Right lobe of liver (tissue), 6 donors: Measurements from ENCODE around the gene MPIG6B. TPM values are rescaled to one million over a fixed set of nuclear protein-coding genes. Genes with fewer than 3 reads are reported as not detected.

Source experiments
- ATAC-seq, 4 donors: fragments of 200-7000 bp; cut with Tn5 transposase; one replicate each; pipeline ENCODE4 v1.9.1; 2020; ENCODE audit warnings: mild to moderate bottlenecking in 4 of 4, moderate library complexity in 4 of 4
- DNase-seq, 3 donors: peaks; one replicate each; pipeline ENCODE4 v3.0.0-alpha.2; 2020
- H3K27ac ChIP-seq, 3 donors: fragments of 200-600 bp; one replicate each; pipeline ENCODE4 v1.8.0; 2022
- H3K27me3 ChIP-seq, 2 donors: fragments of 200-600 bp; one replicate each; pipeline ENCODE4 v1.8.0; 2022
- H3K36me3 ChIP-seq, 4 donors: fragments of 200-600 bp; sonication (generic) in 1 of 4; one replicate each; pipeline versions ENCODE4 v1.5.1 to v1.8.0; 2017 to 2022; ENCODE audit warnings: control low read depth in 1 of 4
- H3K4me1 ChIP-seq, 4 donors: fragments of 200-600 bp; sonication (generic) in 1 of 4; one replicate each; pipeline versions ENCODE4 v1.5.1 to v1.8.0; 2017 to 2022; ENCODE audit warnings: control low read depth in 1 of 4
- H3K4me3 ChIP-seq, 3 donors: fragments of 200-600 bp; one replicate each; pipeline ENCODE4 v1.8.0; 2022
- H3K9me3 ChIP-seq, 4 donors: fragments of 200-600 bp; sonication (generic) in 1 of 4; one replicate each; pipeline versions ENCODE4 v1.5.1 to v1.8.0; 2017 to 2022; ENCODE audit warnings: control low read depth in 1 of 4
- CTCF ChIP-seq, 4 donors: fragments of 200-600 bp in 3 of 4; fragments of 450-650 bp in 1 of 4; IDR thresholded peaks; one replicate each; pipeline versions ENCODE4 v1.5.1 to v1.8.0; 2016 to 2022; ENCODE audit warnings: antibody characterized with exemption in 4 of 4, mild to moderate bottlenecking in 2 of 4
- POLR2A ChIP-seq: fragments of 450-650 bp; IDR thresholded peaks from one replicate; pipeline ENCODE4 v1.6.1; 2017; ENCODE audit warnings: antibody characterized with exemption, mild to moderate bottlenecking
- WGBS: methylation state at CpG from one replicate; pipeline ENCODE4 v1.1.6; 2018; ENCODE audit warnings: low coverage, low lambda C conversion rate; ENCODE audit not compliant: insufficient coverage; ENCODE audit errors: missing lambda C conversion rate; 5-methylcytosine and 5-hydroxymethylcytosine counted together
- intact Hi-C, 2 donors: fragments of 100-400 bp; cut with DNase I; formaldehyde crosslinking; loops; one replicate each; pipeline versions ENCODE4 v1.11.2 to v1.14.1; 2022
- total RNA-seq, 6 experiments: library from RNA; depleted of rRNA in 2 of 6; stranded (reverse); fragments of >200 nt in 2 of 6; fragmentation: NEBNext Ultra II Directional in 3 of 6; extraction: Animal tissue kit (Norgen Biotek cat#: 25700) in 3 of 6; gene quantifications; one replicate each; pipeline versions ENCODE4 v1.1.0 to v1.2.4, GENCODE V29; 2016 to 2023
- donor health status: DM: no; HTN: yes; CAD: no.
- donor health status: DM: no; HTN: no; CAD: no.
- donor health status: DM: no; HTN: no; CAD: no.
- donor health status: DM: no; HTN: yes; CAD: no.
- donor health status: DM: no; HTN: yes; CAD: no.

MPIG6B gene
- total RNA-seq, 6 experiments from 2014 or later: 0.33 to 0.56 TPM; not detected in 4

- no peak for ATAC-seq
- Histone ChIP-seq H3K4me3 (no peak overlapping the region), H3K27me3 (no peaks in the 10 kb centered on the region), H3K36me3 (peaks cover 0 to 52% (median 21%) of the 10 kb centered on the region in 4 donors), H3K4me1 (peaks cover 0 to 5% (median 0%) of the 10 kb centered on the region in 4 donors), H3K27ac (no peak overlapping the region), H3K9me3 (no peaks in the 10 kb centered on the region)
- 74% methylated on average over 5 of the region's 8 CpGs for WGBS
- intact Hi-C loops: loop anchor here (10.0 kb wide), 1 partner anchor 77 kb away; the partner anchor contains the start of gene SAPCD1 (in 2 of the 2)
- TF ChIP-seq POLR2A: no peak
- TF ChIP-seq CTCF (IDR thresholded peaks at IDR 0.05): no peak
- DNase-seq: no peak
Observed at GRCh38 chr6:31687321-31687720, 35.9 kb upstream of the MPIG6B start.

DNA sequence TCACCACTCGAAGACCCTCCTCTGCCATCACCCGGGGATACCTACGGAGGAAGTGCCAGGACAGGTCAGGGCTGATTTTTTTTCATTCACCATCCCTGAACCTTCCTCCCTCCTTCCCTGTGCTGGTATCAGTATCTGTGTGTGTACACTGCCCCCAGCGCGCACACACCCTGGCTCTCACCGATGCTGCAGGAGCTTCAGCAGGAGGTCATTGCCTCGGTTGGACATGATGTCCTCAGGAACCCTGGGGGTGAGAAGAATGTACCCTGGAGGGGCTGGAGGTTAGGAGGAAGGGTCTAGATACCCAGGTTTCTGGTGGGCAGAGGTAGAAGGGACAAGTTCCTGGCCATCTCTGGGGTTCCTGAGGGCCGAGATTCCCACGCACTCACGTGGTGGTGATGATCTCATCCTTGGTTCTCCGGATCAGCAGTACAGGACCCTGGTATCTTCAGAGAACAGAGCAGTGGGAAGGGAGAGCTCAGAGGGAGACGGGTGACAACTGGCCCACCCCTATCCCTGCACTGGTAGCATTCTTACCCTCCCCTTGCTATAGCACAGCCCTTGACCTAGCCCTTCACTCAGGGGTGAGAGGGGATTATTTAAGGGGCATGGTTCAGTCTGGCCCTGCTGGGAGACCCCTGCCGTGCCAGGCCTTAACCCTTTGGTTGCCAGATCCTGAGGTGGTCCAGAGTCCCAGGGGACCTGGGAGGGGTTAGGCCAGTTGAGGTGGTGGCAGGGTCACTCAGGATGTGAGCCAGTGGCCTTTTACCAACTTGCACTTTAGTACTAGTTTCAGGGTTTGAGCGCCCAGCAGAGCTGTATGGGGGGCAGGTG is 35.1 kb upstream of the MPIG6B start:
- ATAC-seq (no peak), DNase-seq (no peak)
- Histone ChIP-seq H3K27ac (no peak overlapping the region), H3K9me3 (no peaks in the 10 kb centered on the region), H3K4me3 (no peak overlapping the region), H3K4me1 (no peaks in the 10 kb centered on the region), H3K36me3 (peaks cover 0 to 58% (median 21%) of the 10 kb centered on the region in 4 donors), H3K27me3 (no peaks in the 10 kb centered on the region)
- intact Hi-C loops: loop anchor here (10.0 kb wide), 1 partner anchor 77 kb away; the partner anchor contains the start of gene SAPCD1 (in 2 of the 2)
- TF ChIP-seq CTCF (IDR thresholded peaks at IDR 0.05): no peak
- TF ChIP-seq POLR2A: no peak
- 93% methylated on average over 6 of the region's 14 CpGs for WGBS

DNA sequence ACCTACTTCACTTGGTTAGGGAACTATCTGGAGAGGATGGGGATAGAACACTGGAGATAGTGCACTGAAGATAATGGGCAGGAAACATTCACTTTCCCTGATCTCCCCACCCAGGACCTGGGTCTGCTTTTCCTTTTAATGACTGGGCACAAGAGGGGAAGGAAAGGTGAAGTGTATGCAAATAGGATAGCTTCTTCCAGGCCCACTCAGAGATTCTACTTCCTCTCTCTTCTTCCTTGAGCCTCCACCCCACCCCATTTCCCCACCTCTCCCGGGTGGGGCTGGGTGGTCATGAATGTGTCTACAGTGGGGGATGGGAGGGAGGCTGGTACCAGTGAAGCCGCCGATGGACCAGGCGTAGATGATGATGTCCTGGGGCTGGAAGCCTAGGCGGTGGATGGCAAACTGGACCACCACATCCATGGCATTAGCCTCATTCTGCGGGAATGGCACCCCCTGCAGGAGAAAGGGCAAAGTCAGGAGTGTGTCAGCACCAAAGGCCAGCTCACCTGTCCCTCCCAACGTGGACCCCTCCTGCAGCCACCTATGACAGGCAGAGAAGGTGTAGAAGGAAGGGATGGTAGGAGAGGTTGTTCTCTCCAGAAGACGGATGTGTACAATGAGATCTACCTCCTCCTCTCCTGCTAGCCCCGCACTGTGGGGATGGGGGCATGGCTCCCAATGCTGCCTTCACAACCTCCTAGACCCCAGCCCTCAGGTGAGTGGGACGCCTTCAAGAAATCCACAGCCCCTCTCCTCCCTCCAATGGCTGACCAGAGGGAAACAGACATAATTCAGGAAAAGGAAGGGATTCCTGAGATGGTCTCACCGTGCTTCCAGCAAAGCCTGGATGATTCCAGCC is 33.7 kb upstream of the MPIG6B start:
- Histone ChIP-seq H3K27ac (no peak overlapping the region), H3K36me3 (peaks cover 0 to 72% (median 21%) of the 10 kb centered on the region in 4 donors), H3K9me3 (no peaks in the 10 kb centered on the region), H3K4me1 (no peaks in the 10 kb centered on the region), H3K27me3 (no peaks in the 10 kb centered on the region), H3K4me3 (no peak overlapping the region)
- intact Hi-C loops: loop anchor here (10.0 kb wide), 1 partner anchor 75 kb away; the partner anchor contains the start of gene SAPCD1 (in 2 of the 2)
- peak in 3 of 4 donors; percentile 5 to 29 (median 29) for TF ChIP-seq CTCF (IDR thresholded peaks at IDR 0.05)
- TF ChIP-seq POLR2A: no peak
- 70% methylated on average over 5 of the region's 11 CpGs for WGBS
- no peak for DNase-seq
- ATAC-seq: no peak

DNA sequence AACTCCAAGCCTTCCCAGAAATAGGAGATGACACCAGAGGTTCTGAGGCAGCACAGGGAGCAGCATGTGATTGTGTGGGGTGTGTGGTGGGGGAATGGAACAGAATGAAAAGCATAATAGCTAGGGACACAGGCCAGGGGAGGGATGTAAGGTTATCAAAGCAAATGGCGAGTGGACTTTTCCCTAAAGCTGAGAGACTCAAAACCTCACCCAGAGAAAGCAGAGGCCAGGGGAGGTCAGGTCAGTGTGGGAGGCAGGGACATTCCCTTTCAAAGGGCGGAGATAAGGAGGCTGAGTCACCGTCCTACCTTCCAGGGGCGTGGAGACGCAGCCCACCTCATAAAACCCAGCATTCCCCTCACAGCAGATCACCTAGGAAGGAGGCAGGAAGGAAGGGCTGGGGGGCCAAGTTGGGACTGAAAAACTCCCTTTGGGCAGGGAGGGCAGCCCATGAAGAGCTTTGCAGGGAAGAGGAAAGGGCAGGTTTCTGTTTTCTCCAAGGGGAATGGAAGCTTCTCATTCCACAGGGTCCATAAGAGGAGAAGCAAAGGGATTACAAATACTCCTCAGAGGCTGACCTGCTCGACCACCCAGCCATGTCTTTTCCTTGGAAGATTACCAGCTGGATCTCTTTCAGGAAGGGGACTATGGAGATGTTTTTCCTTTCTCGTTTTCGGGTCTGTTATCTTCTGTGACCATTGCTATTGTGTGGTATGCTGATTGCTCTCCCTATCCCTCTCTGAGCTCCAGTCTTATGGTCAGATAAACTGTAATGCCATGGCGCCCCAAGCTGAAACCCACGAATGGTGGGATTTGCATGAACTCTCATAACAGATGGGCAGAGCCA is 32.7 kb upstream of the MPIG6B start:
- Histone ChIP-seq H3K9me3 (no peaks in the 10 kb centered on the region), H3K27ac (no peak overlapping the region), H3K4me3 (no peak overlapping the region), H3K27me3 (no peaks in the 10 kb centered on the region), H3K36me3 (peaks cover 0 to 81% (median 24%) of the 10 kb centered on the region in 4 donors), H3K4me1 (no peaks in the 10 kb centered on the region)
- peak in 2 of 4 donors; percentile 20 to 84 for ATAC-seq
- TF ChIP-seq POLR2A (no peak), CTCF (IDR thresholded peaks at IDR 0.05) (no peak)
- intact Hi-C loops: no loop called here
- no peak for DNase-seq
- WGBS: 40% methylated on average over 9 of the region's 10 CpGs
